Limb (tissue), 2 donors: Measurements from ENCODE around the gene DHRS1.

ENCODE experiments used
- DNase-seq, 2 donors: peaks; one replicate each; pipeline ENCODE4 v3.0.0-alpha.2; 2016; ENCODE audit errors: extremely low spot score in 2 of 2

The DHRS1 gene

GRCh38 chr14:24266344-24267244, 33.0 kb downstream of the DHRS1 start:
- no peak for DNase-seq

- no peak for DNase-seq
These were observed 35.3 kb downstream of the DHRS1 start for GRCh38 chr14:24264298-24264697.

DNA sequence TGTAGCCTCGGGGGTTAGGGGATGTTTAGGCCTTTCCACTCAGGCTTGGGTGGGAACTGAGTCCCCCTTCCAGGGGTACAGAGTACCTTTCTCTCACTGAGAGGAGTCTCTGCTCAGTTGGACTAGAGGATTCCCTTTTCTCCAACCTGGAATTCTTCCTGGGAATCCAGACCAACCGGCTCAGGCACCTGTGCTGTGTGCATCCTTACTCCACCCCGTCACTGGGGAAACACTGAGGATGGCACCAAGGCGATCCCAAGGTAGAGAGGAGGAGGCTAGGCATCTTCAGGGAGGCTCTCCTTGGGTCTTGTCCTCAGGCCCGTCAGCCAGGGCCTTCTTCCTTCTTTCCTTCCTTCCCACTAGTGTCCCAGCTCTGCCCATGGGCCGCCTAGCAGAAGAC, 35.7 kb downstream of the DHRS1 start:
- no peak for DNase-seq

DNA sequence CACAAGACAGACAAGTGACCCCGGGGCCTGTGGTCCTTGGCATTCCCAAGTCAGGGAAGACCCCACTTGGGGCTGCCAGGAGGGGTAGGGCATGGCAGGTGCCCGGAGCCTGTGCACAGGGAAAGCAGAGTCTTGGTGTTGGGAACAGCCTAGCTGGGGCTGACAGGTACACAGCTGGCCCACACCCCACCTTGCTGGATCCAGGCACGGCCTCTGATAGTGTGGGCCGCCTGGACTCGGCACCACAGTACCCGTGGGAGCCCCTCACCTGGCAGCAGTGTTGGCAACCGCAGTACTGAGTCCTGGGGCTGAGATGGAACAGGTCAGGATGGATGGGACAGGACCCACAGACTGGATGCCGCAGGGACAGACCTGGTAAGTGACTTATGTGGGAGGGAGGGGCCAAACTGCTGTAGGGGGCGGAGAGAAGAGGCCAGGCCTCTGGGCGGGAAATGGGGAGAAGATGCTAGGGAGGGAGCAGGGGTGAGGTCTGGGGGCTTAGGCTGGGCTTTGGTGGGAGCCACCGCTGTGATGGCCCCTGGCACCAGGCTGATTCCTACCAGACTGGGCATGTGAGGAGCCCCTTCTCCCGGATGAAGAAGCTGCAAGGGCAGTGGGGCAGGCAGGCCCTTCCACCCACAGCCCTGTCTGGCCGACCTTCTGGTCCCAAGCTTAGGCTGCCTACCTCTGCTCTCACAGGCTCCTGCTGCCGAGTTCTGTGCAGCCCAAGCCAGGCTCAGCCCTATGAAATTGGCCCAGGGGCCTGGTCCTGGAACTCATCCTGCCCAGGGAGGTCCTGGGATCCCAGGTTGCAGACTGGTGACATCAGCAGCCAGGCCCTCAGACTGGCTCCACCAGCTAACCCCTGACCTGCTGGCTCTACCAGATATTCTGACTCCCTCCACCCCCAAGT, 36.5 kb downstream of the DHRS1 start, which contains the start of gene TGM1:
Gene TGM1 (minus strand): TSS at position 357 of the 913 bp plus-strand sequence. CDS start 825 bp downstream, outside the sequence.
- no peak for DNase-seq

- no peak for DNase-seq
These were observed 37.6 kb downstream of the DHRS1 start for GRCh38 chr14:24261969-24262327.

GRCh38 chr14:24261256-24261968, 38.2 kb downstream of the DHRS1 start:
- no peak for DNase-seq

GRCh38 chr14:24260780-24261157, 38.8 kb downstream of the DHRS1 start:
- no peak for DNase-seq

- DNase-seq: no peak
These were observed 39.4 kb downstream of the DHRS1 start for GRCh38 chr14:24260026-24260779.

- DNase-seq: peak; percentile 14 to 83
These were observed 40.1 kb downstream of the DHRS1 start for GRCh38 chr14:24259282-24260025.

- no peak for DNase-seq
These were observed 40.9 kb downstream of the DHRS1 start for GRCh38 chr14:24258548-24259265.

DNA sequence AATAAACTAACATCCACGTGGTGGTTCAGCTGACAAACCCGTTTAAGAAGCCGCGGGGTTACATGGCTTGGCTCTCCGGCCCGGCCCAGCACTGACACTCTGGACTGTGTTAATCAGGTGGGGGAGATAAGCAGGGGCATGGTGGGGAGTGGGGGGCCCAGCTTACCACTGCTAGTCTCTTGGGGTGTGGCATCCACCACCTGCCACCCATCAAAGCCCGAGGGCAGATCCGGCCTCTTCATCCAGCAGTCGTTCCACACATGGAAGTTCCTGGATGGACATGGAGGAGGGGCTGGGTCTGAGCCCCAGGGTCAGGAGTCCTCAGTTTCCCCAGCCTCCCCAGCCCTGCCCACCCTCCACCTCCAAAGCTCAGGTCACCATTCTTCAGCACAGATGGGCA, 41.5 kb downstream of the DHRS1 start:
- no peak for DNase-seq

DNA sequence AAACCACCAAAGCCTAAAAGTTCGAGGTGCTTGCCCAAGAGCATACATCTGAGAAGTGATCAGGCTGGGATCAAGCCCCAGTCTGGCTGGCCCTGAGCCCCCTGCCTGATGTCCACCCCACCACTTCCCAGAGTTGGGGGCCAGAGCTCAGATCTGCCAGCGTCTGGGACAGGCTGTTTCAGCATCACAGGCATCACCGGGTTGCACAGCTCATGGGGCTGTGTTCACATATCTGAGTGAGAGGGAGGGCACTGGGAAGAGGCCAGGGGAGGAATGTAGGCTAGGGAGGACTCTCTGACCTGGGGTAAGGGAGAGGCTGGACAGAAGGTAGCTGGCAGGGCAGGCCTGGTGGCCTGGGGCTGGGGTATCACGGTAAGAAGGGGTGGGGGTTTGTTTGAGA, 42.6 kb downstream of the DHRS1 start:
- DNase-seq: no peak

DNA sequence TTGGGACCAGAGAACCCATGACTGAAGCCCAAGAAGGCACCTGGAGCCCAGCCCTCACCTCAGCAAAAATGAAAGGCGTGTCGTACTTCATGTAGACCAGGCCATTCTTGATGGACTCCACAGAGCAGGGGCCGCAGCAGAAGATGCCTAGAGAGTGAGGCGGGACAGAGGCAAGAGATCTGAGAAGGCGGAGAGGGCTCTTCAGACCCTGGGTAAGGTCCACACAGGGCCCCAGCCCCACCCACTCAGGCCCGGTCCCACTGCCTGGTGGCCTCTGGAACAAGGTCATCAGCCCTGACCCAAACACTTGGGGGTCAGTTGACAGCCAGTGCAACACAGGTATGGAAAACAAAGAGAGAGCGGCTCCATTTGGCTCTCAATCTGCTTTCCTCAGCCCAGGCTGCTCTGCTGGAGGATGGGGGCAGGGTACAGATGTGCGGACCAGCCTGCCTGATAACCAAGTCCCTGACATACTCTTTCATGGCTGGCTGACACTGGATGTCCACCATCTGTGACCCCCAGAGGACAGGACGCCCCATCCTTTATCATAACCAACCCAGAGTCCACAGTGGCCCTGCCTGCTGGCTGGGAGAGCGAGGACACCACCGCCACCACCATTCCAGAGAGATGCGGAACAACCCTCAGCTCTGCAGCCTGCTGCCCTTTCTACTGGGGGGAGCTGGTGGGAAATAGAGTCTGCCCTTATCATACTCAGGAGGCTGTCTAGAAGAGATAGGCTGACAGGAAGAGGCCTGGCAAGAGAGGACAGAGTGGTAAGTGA, 43.5 kb downstream of the DHRS1 start:
- no peak for DNase-seq

- no peak for DNase-seq
These were observed 44.1 kb downstream of the DHRS1 start for GRCh38 chr14:24255438-24255837.

GRCh38 chr14:24254630-24255392, 44.8 kb downstream of the DHRS1 start:
- no peak for DNase-seq

DNA sequence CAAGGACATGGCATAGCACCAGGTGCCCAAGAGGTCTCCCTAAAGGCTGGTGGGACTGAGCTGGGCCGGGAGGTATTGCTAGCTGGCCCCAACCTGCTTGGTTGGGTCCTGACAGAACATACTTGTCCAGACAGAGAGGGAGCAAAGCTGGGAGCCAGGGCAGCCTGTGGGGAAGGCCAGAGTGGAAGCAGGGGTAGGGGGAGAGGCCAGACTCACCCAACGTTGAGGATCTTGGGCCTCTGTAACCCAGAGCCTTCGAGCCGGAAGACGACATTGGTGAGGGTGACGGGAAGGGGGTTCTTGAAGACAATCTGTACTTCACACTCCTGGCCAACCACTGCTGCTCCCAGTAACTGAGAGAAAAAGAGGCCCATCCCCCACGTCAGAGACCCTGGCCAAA, 45.6 kb downstream of the DHRS1 start:
- DNase-seq: no peak

DNA sequence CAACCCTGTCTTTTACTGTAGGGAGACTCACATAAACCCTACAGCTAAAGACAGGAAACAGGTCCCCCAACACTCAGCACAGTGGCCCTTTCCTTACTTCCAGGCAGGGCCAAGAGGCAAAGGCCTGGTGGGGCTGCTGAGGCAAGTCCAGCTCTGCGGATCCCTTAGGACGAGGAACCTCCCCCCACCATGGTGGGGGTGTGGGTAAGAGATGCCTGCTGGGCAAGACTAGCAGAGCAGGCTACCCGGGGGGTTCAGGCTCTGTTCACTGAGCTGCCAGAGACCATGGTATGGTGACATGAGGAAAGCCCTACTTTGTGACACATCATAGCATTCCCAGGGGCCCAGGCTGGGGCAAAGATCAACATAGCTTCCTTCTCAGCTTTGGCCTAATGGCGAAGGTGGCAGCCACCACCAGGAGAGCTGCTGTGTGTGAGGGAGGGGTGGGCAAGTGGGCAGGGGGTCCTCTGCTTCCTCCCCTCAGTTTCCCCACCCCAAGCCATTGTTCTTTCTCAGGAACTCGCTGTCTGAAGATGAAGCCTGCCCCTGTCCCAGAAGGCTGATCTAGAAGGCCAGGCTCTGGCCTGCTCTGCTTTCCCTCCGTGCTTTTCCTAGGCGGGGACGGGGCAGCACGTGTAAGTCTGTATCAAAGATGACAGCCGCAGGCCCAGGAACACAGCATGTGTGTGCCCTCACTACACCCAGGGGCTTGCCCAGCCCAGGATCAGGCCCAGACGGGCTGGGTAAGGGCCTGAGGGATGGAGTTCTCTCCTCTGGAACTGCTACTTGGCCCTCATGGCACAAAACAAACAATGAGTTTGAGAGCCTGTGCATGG, 47.1 kb downstream of the DHRS1 start:
- DNase-seq: no peak
